ENCODE data around the gene KLK6. TPM values are rescaled to one million over a fixed set of nuclear protein-coding genes. Genes with fewer than 3 reads are reported as not detected.

The KLK6 gene
- polyA plus RNA-seq, 1 of the 3 experiments (the other 2 are of a cell fraction), result not detected

DNA sequence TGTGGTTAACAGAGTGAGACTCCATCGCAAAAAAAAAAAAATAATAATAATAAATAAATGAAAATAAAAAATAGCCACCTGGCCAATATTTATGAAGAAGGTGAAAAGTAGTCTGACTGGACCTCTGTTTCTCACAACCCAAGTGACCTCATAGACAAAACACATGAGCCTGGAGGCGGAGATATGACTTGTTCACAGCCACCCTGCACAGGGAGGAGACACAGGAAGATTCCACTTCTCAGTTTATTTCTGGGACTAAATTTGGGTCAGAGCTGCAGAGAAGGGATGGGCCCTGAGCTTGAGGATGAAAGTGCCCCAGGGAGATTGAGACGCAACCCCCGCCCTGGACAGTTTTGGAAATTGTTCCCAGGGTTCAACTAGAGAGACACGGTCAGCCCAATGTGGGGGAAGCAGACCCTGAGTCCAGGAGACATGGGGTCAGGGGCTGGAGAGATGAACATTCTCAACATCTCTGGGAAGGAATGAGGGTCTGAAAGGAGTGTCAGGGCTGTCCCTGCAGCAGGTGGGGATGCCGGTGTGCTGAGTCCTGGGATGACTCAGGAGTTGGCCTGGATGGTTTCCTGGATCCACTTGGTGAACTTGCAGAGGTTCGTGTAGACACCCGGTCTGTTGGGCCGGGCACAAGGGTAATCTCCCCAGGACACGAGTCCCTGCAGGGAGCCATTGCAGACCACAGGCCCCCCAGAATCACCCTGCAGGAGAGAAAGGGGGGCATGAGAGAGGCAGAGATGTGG lies 26.1 kb downstream of the KLK6 start:
- no peak overlapping the region for H3K9ac ChIP-seq
- no peak overlapping the region for H3K27ac ChIP-seq (ENCODE audit: low read depth in 2 of 2, low read length in 1 of 2)
- no peak overlapping the region for H2AFZ ChIP-seq (ENCODE audit: low read depth)
- H3K36me3 ChIP-seq (replicated peaks in 1 of 2; ENCODE audit: control insufficient read depth in 1 of 2, insufficient read depth in 2 of 2, low read length in 1 of 2), result no peaks in the 10 kb centered on the region
- peaks cover 18% of the 10 kb centered on the region; the same call in 1 of the 2 replicates for H3K27me3 ChIP-seq (ENCODE audit: insufficient read depth)
- DNase-seq, result no peak
- H3K4me1 ChIP-seq (ENCODE audit: control insufficient read depth in 1 of 2, insufficient read depth in 2 of 2, low read depth in 1 of 2, low read length in 1 of 2), result no peaks in the 10 kb centered on the region
- no peaks in the 10 kb centered on the region for H3K9me2 ChIP-seq
- H3K4me3 ChIP-seq (ENCODE audit: low read depth in 2 of 2, low read length in 1 of 2), result no peak overlapping the region
- POLR2A ChIA-PET, result no interaction called here
- CTCF ChIA-PET, result interaction anchor here (1.0 to 1.5 kb wide), 2 partner anchors 13 to 22 kb away, joined by 3 read pairs; no protein-coding TSS in a partner anchor
- H3F3A ChIP-seq (replicated peaks; ENCODE audit: insufficient read depth), result no peaks in the 10 kb centered on the region
- H3K79me2 ChIP-seq (ENCODE audit: insufficient read depth), result no peaks in the 10 kb centered on the region
- no peaks in the 10 kb centered on the region for H4K20me1 ChIP-seq (ENCODE audit: insufficient read depth)
- TF ChIP-seq RCOR1 (IDR thresholded peaks at IDR 0.05; ENCODE audit: low read length) (no peak), POLR2AphosphoS5 (IDR thresholded peaks at IDR 0.05; ENCODE audit: low read depth, low read length) (no peak), ELF1 (IDR thresholded peaks at IDR 0.05) (no peak), SIN3A (IDR thresholded peaks at IDR 0.05; ENCODE audit: borderline replicate concordance, low read depth, low read length) (no peak), MXI1 (IDR thresholded peaks at IDR 0.05; ENCODE audit: low read depth, low read length) (no peak), RAD21 (IDR thresholded peaks at IDR 0.05; ENCODE audit: low read length) (no peak), EP300 (IDR thresholded peaks at IDR 0.05; ENCODE audit: borderline replicate concordance in 1 of 2, low read depth in 1 of 2, low read length in 1 of 2) (no peak), FOXM1 (IDR thresholded peaks at IDR 0.05; ENCODE audit: low read depth) (no peak), FOSL2 (IDR thresholded peaks at IDR 0.05; ENCODE audit: borderline replicate concordance, low read depth) (no peak), FOXJ3 (CRISPR knock-in tag; IDR thresholded peaks at IDR 0.05) (no peak)
- TF ChIP-seq, protein P1, sequence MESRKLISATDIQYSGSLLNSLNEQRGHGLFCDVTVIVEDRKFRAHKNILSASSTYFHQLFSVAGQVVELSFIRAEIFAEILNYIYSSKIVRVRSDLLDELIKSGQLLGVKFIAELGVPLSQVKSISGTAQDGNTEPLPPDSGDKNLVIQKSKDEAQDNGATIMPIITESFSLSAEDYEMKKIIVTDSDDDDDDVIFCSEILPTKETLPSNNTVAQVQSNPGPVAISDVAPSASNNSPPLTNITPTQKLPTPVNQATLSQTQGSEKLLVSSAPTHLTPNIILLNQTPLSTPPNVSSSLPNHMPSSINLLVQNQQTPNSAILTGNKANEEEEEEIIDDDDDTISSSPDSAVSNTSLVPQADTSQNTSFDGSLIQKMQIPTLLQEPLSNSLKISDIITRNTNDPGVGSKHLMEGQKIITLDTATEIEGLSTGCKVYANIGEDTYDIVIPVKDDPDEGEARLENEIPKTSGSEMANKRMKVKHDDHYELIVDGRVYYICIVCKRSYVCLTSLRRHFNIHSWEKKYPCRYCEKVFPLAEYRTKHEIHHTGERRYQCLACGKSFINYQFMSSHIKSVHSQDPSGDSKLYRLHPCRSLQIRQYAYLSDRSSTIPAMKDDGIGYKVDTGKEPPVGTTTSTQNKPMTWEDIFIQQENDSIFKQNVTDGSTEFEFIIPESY (IDR thresholded peaks at IDR 0.05; ENCODE audit: borderline replicate concordance, low read depth), result no peak
- TF ChIP-seq, protein P2, sequence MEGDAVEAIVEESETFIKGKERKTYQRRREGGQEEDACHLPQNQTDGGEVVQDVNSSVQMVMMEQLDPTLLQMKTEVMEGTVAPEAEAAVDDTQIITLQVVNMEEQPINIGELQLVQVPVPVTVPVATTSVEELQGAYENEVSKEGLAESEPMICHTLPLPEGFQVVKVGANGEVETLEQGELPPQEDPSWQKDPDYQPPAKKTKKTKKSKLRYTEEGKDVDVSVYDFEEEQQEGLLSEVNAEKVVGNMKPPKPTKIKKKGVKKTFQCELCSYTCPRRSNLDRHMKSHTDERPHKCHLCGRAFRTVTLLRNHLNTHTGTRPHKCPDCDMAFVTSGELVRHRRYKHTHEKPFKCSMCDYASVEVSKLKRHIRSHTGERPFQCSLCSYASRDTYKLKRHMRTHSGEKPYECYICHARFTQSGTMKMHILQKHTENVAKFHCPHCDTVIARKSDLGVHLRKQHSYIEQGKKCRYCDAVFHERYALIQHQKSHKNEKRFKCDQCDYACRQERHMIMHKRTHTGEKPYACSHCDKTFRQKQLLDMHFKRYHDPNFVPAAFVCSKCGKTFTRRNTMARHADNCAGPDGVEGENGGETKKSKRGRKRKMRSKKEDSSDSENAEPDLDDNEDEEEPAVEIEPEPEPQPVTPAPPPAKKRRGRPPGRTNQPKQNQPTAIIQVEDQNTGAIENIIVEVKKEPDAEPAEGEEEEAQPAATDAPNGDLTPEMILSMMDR (IDR thresholded peaks at IDR 0.05), result no peak
- TF ChIP-seq, protein P3, sequence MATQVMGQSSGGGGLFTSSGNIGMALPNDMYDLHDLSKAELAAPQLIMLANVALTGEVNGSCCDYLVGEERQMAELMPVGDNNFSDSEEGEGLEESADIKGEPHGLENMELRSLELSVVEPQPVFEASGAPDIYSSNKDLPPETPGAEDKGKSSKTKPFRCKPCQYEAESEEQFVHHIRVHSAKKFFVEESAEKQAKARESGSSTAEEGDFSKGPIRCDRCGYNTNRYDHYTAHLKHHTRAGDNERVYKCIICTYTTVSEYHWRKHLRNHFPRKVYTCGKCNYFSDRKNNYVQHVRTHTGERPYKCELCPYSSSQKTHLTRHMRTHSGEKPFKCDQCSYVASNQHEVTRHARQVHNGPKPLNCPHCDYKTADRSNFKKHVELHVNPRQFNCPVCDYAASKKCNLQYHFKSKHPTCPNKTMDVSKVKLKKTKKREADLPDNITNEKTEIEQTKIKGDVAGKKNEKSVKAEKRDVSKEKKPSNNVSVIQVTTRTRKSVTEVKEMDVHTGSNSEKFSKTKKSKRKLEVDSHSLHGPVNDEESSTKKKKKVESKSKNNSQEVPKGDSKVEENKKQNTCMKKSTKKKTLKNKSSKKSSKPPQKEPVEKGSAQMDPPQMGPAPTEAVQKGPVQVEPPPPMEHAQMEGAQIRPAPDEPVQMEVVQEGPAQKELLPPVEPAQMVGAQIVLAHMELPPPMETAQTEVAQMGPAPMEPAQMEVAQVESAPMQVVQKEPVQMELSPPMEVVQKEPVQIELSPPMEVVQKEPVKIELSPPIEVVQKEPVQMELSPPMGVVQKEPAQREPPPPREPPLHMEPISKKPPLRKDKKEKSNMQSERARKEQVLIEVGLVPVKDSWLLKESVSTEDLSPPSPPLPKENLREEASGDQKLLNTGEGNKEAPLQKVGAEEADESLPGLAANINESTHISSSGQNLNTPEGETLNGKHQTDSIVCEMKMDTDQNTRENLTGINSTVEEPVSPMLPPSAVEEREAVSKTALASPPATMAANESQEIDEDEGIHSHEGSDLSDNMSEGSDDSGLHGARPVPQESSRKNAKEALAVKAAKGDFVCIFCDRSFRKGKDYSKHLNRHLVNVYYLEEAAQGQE (IDR thresholded peaks at IDR 0.05; ENCODE audit: low read depth, low read length), result no peak
- no peak overlapping the region for H3K4me2 ChIP-seq
- H3K9me3 ChIP-seq, result no peaks in the 10 kb centered on the region
- WGBS (ENCODE audit: low lambda C conversion rate), result 16% methylated on average over 6 of the region's 10 CpGs

All from SK-N-SH (cell line).